ENCODE data around the gene USP17L5. TPM values are rescaled to one million over a fixed set of nuclear protein-coding genes. Genes with fewer than 3 reads are reported as not detected.
"Not testable (repeated sequence)": the region's sequence is repeated elsewhere in the genome, so short reads cannot be mapped to it uniquely, and the experiment has no call there.

The USP17L5 gene
- total and polyA plus RNA-seq, 12 donors = not detected

DNA sequence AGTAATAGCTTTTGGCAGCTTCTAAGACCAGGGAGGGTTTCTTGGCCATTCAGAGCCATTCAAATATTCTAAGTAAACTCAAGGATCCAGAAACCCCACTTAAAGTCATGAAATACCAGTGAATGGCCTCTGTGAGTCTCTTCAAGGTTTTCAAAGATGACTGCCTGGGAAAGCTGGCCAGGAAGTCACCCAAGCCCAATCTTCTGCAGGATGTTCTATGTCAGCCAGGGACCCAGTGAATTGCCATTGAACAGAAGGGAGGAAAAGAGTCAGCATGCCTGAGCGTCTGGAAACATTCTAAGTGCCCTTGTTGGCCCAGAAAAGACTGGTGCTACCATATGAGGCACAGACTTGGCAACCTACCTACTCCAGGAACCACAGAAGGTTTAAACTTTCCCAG is 40.7 kb downstream of the USP17L5 start:
- H3K9me3 ChIP-seq (replicated peaks in 1 of 3) = not testable (repeated sequence)

DNA sequence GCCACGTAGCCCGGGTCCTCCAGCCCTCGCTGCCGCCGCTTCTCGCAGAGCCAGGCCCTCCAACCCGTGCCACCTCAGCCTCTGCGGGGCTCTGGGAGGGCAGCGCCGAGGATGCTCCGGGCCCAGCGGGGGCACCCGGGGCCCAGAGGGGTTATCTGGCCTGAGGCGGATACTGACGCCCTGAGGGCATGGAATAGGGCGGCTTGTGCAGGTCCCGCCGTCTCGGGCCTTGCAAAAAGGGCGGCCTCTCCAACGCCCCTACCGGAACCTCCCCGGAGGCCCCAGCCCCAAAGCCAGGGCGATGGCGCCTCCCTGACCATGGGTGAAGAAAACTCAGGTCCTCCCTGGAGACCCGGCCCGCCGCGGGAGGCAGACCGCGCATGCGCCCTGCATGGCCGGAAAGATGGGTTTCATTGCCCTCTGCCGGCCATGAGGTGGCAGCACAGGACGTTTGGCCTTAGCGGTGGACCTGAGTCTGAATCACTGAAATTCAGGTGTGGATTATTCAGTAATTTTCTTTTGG is 41.9 kb downstream of the USP17L5 start:
- intact Hi-C loops (cut with DNase I) = not testable (repeated sequence)

More for the DNA sequence above, 40.7 kb downstream of the USP17L5 start:
- intact Hi-C loops (cut with DNase I); H3K4me3 ChIP-seq; H3K27ac ChIP-seq; H3K36me3 ChIP-seq (replicated peaks in 1 of 2); H3K4me1 ChIP-seq (replicated peaks in 1 of 2); DNase-seq; H3K27me3 ChIP-seq: not testable (repeated sequence)
- 33 to 89% (median 68%) methylated on average over 1 of the region's 1 CpG for WGBS, 4 donors

GRCh38 chr4:9384126-9384525 is 44.9 kb downstream of the USP17L5 start:
- H3K4me3 ChIP-seq = no peak overlapping the region
- intact Hi-C loops (cut with DNase I) = no loop called here
- TF ChIP-seq, protein P1, sequence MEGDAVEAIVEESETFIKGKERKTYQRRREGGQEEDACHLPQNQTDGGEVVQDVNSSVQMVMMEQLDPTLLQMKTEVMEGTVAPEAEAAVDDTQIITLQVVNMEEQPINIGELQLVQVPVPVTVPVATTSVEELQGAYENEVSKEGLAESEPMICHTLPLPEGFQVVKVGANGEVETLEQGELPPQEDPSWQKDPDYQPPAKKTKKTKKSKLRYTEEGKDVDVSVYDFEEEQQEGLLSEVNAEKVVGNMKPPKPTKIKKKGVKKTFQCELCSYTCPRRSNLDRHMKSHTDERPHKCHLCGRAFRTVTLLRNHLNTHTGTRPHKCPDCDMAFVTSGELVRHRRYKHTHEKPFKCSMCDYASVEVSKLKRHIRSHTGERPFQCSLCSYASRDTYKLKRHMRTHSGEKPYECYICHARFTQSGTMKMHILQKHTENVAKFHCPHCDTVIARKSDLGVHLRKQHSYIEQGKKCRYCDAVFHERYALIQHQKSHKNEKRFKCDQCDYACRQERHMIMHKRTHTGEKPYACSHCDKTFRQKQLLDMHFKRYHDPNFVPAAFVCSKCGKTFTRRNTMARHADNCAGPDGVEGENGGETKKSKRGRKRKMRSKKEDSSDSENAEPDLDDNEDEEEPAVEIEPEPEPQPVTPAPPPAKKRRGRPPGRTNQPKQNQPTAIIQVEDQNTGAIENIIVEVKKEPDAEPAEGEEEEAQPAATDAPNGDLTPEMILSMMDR (IDR thresholded peaks at IDR 0.05) = no peak
- no peak for TF ChIP-seq POLR2A (IDR thresholded peaks at IDR 0.05)
- no peaks in the 10 kb centered on the region for H3K27me3 ChIP-seq
- H3K27ac ChIP-seq = no peak overlapping the region
- no peaks in the 10 kb centered on the region for H3K36me3 ChIP-seq (replicated peaks in 1 of 2)
- H3K9me3 ChIP-seq (replicated peaks in 1 of 3) = no peaks in the 10 kb centered on the region
- DNase-seq = no peak
- H3K4me1 ChIP-seq (replicated peaks in 1 of 2) = no peaks in the 10 kb centered on the region
- 69 to 90% (median 74%) methylated on average over 1 of the region's 1 CpG for WGBS, 4 donors

More for the DNA sequence above, 41.9 kb downstream of the USP17L5 start:
- not testable (repeated sequence) for H3K27ac ChIP-seq; H3K4me1 ChIP-seq (replicated peaks in 1 of 2); H3K9me3 ChIP-seq (replicated peaks in 1 of 3); H3K27me3 ChIP-seq; H3K36me3 ChIP-seq (replicated peaks in 1 of 2)
- 3 to 46% (median 25%) methylated on average over 3 to 32 of the region's 36 CpGs for WGBS, 4 donors
- peak; percentile 26 to 79 (median 56) for DNase-seq
- peak overlapping the region in 2 of 4 donors; percentile 16 to 53 for H3K4me3 ChIP-seq
- TF ChIP-seq, protein P1 (IDR thresholded peaks at IDR 0.05) = peak; percentile 50 to 66 (median 56)

GRCh38 chr4:9389001-9389400 is 49.8 kb downstream of the USP17L5 start:
- H3K4me3 ChIP-seq; H3K27me3 ChIP-seq; H3K9me3 ChIP-seq (replicated peaks in 1 of 3); H3K27ac ChIP-seq; DNase-seq; intact Hi-C loops (cut with DNase I); H3K4me1 ChIP-seq (replicated peaks in 1 of 2); H3K36me3 ChIP-seq (replicated peaks in 1 of 2): not testable (repeated sequence)
- 49 to 65% (median 57%) methylated on average over 2 of the region's 2 CpGs for whole genome bisulfite sequencing, 4 donors

Other genes with a start within 250 kb of the USP17L5 start
- gene FAM90A26, start 169.0 kb upstream of the USP17L5 start, total RNA-seq = not detected
- not detected for gene FAM90A26, start 169.0 kb upstream of the USP17L5 start, polyA plus RNA-seq
- gene USP17L10, start 128.7 kb upstream of the USP17L5 start, total RNA-seq = not detected
- gene USP17L10, start 128.7 kb upstream of the USP17L5 start, polyA plus RNA-seq = not detected
- gene USP17L11, start 124.0 kb upstream of the USP17L5 start, total RNA-seq = not detected
- not detected for gene USP17L11, start 124.0 kb upstream of the USP17L5 start, polyA plus RNA-seq
- gene USP17L12, start 119.3 kb upstream of the USP17L5 start, total RNA-seq = not detected
- not detected for gene USP17L12, start 119.3 kb upstream of the USP17L5 start, polyA plus RNA-seq
- not detected for gene USP17L13, start 114.5 kb upstream of the USP17L5 start, total RNA-seq
- gene USP17L13, start 114.5 kb upstream of the USP17L5 start, polyA plus RNA-seq = not detected
- gene USP17L15, start 105.0 kb upstream of the USP17L5 start, total RNA-seq = not detected
- gene USP17L15, start 105.0 kb upstream of the USP17L5 start, polyA plus RNA-seq = not detected
- gene USP17L17, start 95.5 kb upstream of the USP17L5 start, total RNA-seq = not detected
- gene USP17L17, start 95.5 kb upstream of the USP17L5 start, polyA plus RNA-seq = not detected
- gene USP17L18, start 90.8 kb upstream of the USP17L5 start, total RNA-seq = not detected
- not detected for gene USP17L18, start 90.8 kb upstream of the USP17L5 start, polyA plus RNA-seq
- gene USP17L19, start 86.0 kb upstream of the USP17L5 start, total RNA-seq = not detected
- gene USP17L19, start 86.0 kb upstream of the USP17L5 start, polyA plus RNA-seq = not detected
- gene USP17L20, start 81.3 kb upstream of the USP17L5 start, total RNA-seq = not detected
- not detected for gene USP17L20, start 81.3 kb upstream of the USP17L5 start, polyA plus RNA-seq
- not detected for gene USP17L21, start 76.5 kb upstream of the USP17L5 start, total RNA-seq
- gene USP17L21, start 76.5 kb upstream of the USP17L5 start, polyA plus RNA-seq = not detected
- gene USP17L22, start 71.8 kb upstream of the USP17L5 start, total RNA-seq = 1 to 10 TPM in 1 of 9 donors, not detected in 8; 4.4 TPM
- gene USP17L22, start 71.8 kb upstream of the USP17L5 start, polyA plus RNA-seq = not detected
- gene USP17L24, start 14.2 kb upstream of the USP17L5 start, total RNA-seq = not detected
- gene USP17L24, start 14.2 kb upstream of the USP17L5 start, polyA plus RNA-seq = not detected
- not detected for gene USP17L25, start 9.5 kb upstream of the USP17L5 start, total RNA-seq
- not detected for gene USP17L25, start 9.5 kb upstream of the USP17L5 start, polyA plus RNA-seq
- not detected for gene USP17L26, start 4.7 kb upstream of the USP17L5 start, total RNA-seq
- gene USP17L26, start 4.7 kb upstream of the USP17L5 start, polyA plus RNA-seq = not detected
- not detected for gene USP17L27, start 4.7 kb downstream of the USP17L5 start, total RNA-seq
- gene USP17L27, start 4.7 kb downstream of the USP17L5 start, polyA plus RNA-seq = not detected
- gene USP17L28, start 9.5 kb downstream of the USP17L5 start, total RNA-seq = not detected
- not detected for gene USP17L28, start 9.5 kb downstream of the USP17L5 start, polyA plus RNA-seq
- not detected for gene USP17L29, start 14.2 kb downstream of the USP17L5 start, total RNA-seq
- gene USP17L29, start 14.2 kb downstream of the USP17L5 start, polyA plus RNA-seq = not detected
- not detected for gene USP17L30, start 23.7 kb downstream of the USP17L5 start, total RNA-seq
- not detected for gene USP17L30, start 23.7 kb downstream of the USP17L5 start, polyA plus RNA-seq
- not detected for gene DEFB131A, start 105.0 kb downstream of the USP17L5 start, total RNA-seq
- not detected for gene DEFB131A, start 105.0 kb downstream of the USP17L5 start, polyA plus RNA-seq

Measured in adrenal gland (tissue), 12 donors.